DND-41 (cell line): ENCODE data around the gene SERPINB11.

ENCODE experiments used
- ATAC-seq: fragments of 200-7000 bp; cut with Tn5 transposase; 3 replicates; pipeline ENCODE4 v1.9.1; 2021; ENCODE audit warnings: low read depth; ENCODE audit not compliant: insufficient read depth
- DNase-seq: peaks from one replicate; pipeline ENCODE4 v3.0.0-alpha.2; 2020
- H2AFZ ChIP-seq: 2 replicates; pipeline ENCODE4 v1.6.0; 2012; ENCODE audit warnings: low read depth, low read length
- H3K27ac ChIP-seq: 2 replicates; pipeline ENCODE4 v1.5.1; 2012; ENCODE audit warnings: low read length, inconsistent platforms
- H3K27me3 ChIP-seq: fragments of 200-600 bp; sonication (generic); 2 replicates; pipeline ENCODE4 v1.6.0; 2012; ENCODE audit warnings: low read length, mild to moderate bottlenecking, inconsistent platforms; ENCODE audit not compliant: insufficient read depth, poor library complexity
- H3K36me3 ChIP-seq: 2 replicates; pipeline ENCODE4 v1.5.1; 2012; ENCODE audit warnings: low read length, inconsistent platforms; ENCODE audit not compliant: insufficient read depth
- H3K4me1 ChIP-seq: 2 replicates; pipeline ENCODE4 v1.5.1; 2012; ENCODE audit warnings: mild to moderate bottlenecking, low read length; ENCODE audit not compliant: insufficient read depth
- H3K4me2 ChIP-seq: 2 replicates; pipeline ENCODE4 v1.6.0; 2012; ENCODE audit warnings: mild to moderate bottlenecking, moderate library complexity, low read length, inconsistent platforms; ENCODE audit not compliant: insufficient read depth
- H3K4me3 ChIP-seq, 2 experiments: fragments of 200-600 bp in 1 of 2; shearing (Covaris generic) in 1 of 2; 2 replicates each; pipeline ENCODE4 v1.5.1; 2012 to 2016; ENCODE audit warnings: inconsistent platforms in 2 of 2, low read length in 2 of 2, mild to moderate bottlenecking in 2 of 2, low read depth in 1 of 2, moderate library complexity in 1 of 2
- H3K79me2 ChIP-seq: 2 replicates; pipeline ENCODE4 v1.6.0; 2012; ENCODE audit warnings: low read length, inconsistent platforms; ENCODE audit not compliant: insufficient read depth
- H3K9ac ChIP-seq: 2 replicates; pipeline ENCODE4 v1.6.0; 2012; ENCODE audit warnings: low read depth, mild to moderate bottlenecking, inconsistent platforms, low read length, moderate library complexity
- H3K9me3 ChIP-seq: 2 replicates; pipeline ENCODE4 v1.5.1; 2012; ENCODE audit warnings: low read length, moderate library complexity, mild to moderate bottlenecking, inconsistent platforms; ENCODE audit not compliant: insufficient read depth, severe bottlenecking
- H4K20me1 ChIP-seq: 2 replicates; pipeline ENCODE4 v1.6.0; 2012; ENCODE audit warnings: low read length; ENCODE audit not compliant: insufficient read depth
- EZH2 ChIP-seq: IDR thresholded peaks from 3 replicates; pipeline ENCODE4 v1.6.1; 2012; ENCODE audit warnings: borderline replicate concordance, low read depth, mild to moderate bottlenecking, moderate library complexity, low read length, inconsistent platforms; ENCODE audit not compliant: severe bottlenecking
- TF ChIP-seq, protein P1 (sequence below): IDR thresholded peaks from 2 replicates; pipeline ENCODE4 v1.5.1; 2012; ENCODE audit warnings: borderline replicate concordance, low read length, moderate library complexity, mild to moderate bottlenecking; ENCODE audit not compliant: poor library complexity, severe bottlenecking; ENCODE audit errors: extremely low read depth

SERPINB11 gene

DNA sequence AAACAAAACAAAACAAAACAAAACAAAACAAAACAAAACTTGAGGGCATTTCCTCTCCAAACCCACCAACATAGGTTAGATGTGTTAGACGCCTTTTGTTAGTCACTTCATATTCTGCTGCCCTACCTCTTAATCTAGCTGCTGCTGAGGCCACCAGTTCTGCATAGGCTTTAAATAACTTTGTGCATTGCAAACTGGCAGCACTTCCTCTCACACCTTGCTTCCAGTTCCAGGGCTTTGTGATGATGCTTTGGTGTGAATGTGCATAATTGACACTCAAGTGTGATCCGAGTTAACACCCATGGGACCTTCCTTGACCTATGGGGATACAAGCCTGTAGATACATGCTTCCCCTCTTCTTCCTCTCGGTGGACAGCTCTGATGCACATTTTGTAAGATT lies 2.3 kb upstream of the SERPINB11 start:
- Histone ChIP-seq H2AFZ (no peak overlapping the region), H3K36me3 (no peaks in the 10 kb centered on the region), H3K27ac (no peak overlapping the region), H3K79me2 (no peaks in the 10 kb centered on the region), H3K27me3 (no peaks in the 10 kb centered on the region), H3K4me3 (no peak overlapping the region), H3K9me3 (no peaks in the 10 kb centered on the region), H3K4me1 (no peaks in the 10 kb centered on the region), H3K9ac (no peak overlapping the region), H3K4me2 (no peak overlapping the region), H4K20me1 (no peaks in the 10 kb centered on the region)
- DNase-seq: no peak
- TF ChIP-seq, protein P1, sequence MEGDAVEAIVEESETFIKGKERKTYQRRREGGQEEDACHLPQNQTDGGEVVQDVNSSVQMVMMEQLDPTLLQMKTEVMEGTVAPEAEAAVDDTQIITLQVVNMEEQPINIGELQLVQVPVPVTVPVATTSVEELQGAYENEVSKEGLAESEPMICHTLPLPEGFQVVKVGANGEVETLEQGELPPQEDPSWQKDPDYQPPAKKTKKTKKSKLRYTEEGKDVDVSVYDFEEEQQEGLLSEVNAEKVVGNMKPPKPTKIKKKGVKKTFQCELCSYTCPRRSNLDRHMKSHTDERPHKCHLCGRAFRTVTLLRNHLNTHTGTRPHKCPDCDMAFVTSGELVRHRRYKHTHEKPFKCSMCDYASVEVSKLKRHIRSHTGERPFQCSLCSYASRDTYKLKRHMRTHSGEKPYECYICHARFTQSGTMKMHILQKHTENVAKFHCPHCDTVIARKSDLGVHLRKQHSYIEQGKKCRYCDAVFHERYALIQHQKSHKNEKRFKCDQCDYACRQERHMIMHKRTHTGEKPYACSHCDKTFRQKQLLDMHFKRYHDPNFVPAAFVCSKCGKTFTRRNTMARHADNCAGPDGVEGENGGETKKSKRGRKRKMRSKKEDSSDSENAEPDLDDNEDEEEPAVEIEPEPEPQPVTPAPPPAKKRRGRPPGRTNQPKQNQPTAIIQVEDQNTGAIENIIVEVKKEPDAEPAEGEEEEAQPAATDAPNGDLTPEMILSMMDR: no peak
- no peak for ATAC-seq

DNA sequence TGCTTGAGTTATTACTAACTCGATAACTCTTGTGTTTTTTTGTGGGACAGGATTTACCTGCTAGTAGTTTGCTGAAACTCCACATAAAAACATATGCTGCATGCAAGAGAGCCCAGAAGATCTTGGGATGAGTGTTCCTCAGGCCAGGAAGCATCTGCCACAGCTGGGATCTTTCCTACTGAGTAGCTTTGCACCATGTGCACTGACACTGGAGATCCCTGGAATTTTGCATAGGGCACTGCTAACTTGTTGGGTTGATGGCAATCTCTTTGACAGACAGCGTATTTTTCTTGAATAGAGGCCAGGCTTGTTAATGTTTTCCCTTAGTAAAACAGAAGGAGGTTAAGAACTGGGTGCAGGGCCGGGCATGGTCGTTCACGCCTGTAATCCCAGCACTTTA lies 808 bp upstream of the SERPINB11 start:
- no peaks in the 10 kb centered on the region for H3K27me3 ChIP-seq
- no peak overlapping the region for H3K4me2 ChIP-seq
- no peak overlapping the region for H3K4me3 ChIP-seq
- no peak for DNase-seq
- no peak overlapping the region for H2AFZ ChIP-seq
- TF ChIP-seq, protein P1: no peak
- TF ChIP-seq EZH2: no peak
- ATAC-seq: no peak
- H3K9ac ChIP-seq: no peak overlapping the region
- H3K36me3 ChIP-seq: no peaks in the 10 kb centered on the region
- no peaks in the 10 kb centered on the region for H3K79me2 ChIP-seq
- H3K4me1 ChIP-seq: no peaks in the 10 kb centered on the region
- no peaks in the 10 kb centered on the region for H3K9me3 ChIP-seq
- no peak overlapping the region for H3K27ac ChIP-seq
- H4K20me1 ChIP-seq: no peaks in the 10 kb centered on the region

DNA sequence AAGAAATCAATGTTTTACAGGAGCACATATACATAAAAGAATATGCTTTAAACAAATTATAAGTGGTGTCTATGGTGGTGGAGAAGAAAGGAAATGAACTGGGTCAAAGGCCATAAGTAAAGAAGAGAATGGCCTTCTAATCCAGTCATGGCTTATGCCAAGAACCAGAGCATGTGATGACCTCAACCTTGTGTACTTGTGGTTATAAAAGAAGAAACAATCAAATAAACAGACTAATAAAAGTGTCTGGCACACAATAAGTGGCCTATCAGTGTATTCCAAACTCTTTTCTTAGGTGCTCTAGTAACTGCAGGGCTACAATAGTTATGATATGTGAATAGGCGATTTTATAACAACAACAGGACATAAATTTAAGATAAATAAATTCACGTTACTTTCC lies 2.6 kb downstream of the SERPINB11 start:
- H2AFZ ChIP-seq: no peak overlapping the region
- ATAC-seq (no peak), DNase-seq (no peak)
- TF ChIP-seq EZH2: no peak
- TF ChIP-seq, protein P1: no peak
- no peaks in the 10 kb centered on the region for H3K4me1 ChIP-seq
- H3K27me3 ChIP-seq: no peaks in the 10 kb centered on the region
- H4K20me1 ChIP-seq: no peaks in the 10 kb centered on the region
- H3K79me2 ChIP-seq: no peaks in the 10 kb centered on the region
- no peaks in the 10 kb centered on the region for H3K9me3 ChIP-seq
- no peak overlapping the region for H3K9ac ChIP-seq
- H3K4me2 ChIP-seq: no peak overlapping the region
- H3K27ac ChIP-seq: no peak overlapping the region
- H3K4me3 ChIP-seq: no peak overlapping the region
- no peaks in the 10 kb centered on the region for H3K36me3 ChIP-seq

DNA sequence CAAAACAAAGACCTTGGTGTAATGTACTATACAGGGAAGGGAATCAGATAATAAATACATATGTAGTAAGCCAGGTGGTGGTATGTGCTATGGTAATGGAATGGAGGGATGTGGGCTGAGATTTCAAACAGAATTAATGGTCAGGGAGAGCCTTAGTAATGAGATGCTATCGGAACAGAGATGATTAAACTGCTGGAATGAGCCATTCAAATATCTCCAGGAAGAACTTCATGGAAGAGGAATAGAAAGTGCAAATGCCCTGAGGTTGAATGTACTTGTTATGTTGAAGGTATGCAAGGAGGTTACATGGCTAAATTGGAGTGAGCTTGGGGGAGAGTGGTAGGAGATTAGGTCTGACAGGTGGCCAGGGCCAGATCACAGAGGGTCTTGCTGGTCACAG lies 5.1 kb downstream of the SERPINB11 start:
- no peak for TF ChIP-seq EZH2
- TF ChIP-seq, protein P1: no peak

More for the DNA sequence above, 5.1 kb downstream of the SERPINB11 start:
- H3K79me2 ChIP-seq: no peaks in the 10 kb centered on the region
- ATAC-seq: no peak
- no peaks in the 10 kb centered on the region for H3K4me1 ChIP-seq
- H3K27me3 ChIP-seq: no peaks in the 10 kb centered on the region
- H3K9ac ChIP-seq: no peak overlapping the region
- H4K20me1 ChIP-seq: no peaks in the 10 kb centered on the region
- H3K4me3 ChIP-seq: no peak overlapping the region
- H3K4me2 ChIP-seq: no peak overlapping the region
- H3K27ac ChIP-seq: no peak overlapping the region
- H3K9me3 ChIP-seq: no peaks in the 10 kb centered on the region
- no peaks in the 10 kb centered on the region for H3K36me3 ChIP-seq
- no peak overlapping the region for H2AFZ ChIP-seq
- DNase-seq: no peak
